OCI-LY1 (cell line): ENCODE measurements around the gene HDAC9.

Experiments used
- H2AFZ ChIP-seq: fragments of 200-600 bp; sonication (generic), shearing (Covaris generic); 2 replicates; pipeline ENCODE4 v1.6.0; 2014; ENCODE audit warnings: antibody characterized with exemption, mild to moderate bottlenecking, low read length
- H3F3A ChIP-seq: fragments of 200-600 bp; sonication (generic), shearing (Covaris generic); 2 replicates; pipeline ENCODE4 v1.6.0; 2014; ENCODE audit warnings: mild to moderate bottlenecking, antibody characterized with exemption, low read length, moderate library complexity; ENCODE audit not compliant: insufficient read depth
- H3K27ac ChIP-seq: fragments of 200-600 bp; sonication (generic); 2 replicates; pipeline ENCODE4 v1.5.1; 2014; ENCODE audit warnings: low read length, mixed run types, mild to moderate bottlenecking, low read depth; ENCODE audit not compliant: poor library complexity, severe bottlenecking
- H3K27me3 ChIP-seq: fragments of 200-600 bp; sonication (generic); 2 replicates; pipeline ENCODE4 v1.6.0; 2014; ENCODE audit warnings: antibody characterized with exemption, mild to moderate bottlenecking, low read length, moderate library complexity; ENCODE audit not compliant: insufficient read depth
- H3K36me3 ChIP-seq: fragments of 200-600 bp; sonication (generic); 2 replicates; pipeline ENCODE4 v1.6.1; 2014; ENCODE audit warnings: mild to moderate bottlenecking, antibody characterized with exemption, low read length, moderate library complexity, mixed read lengths; ENCODE audit not compliant: insufficient read depth
- H3K4me1 ChIP-seq: fragments of 200-600 bp; sonication (generic); 2 replicates; pipeline ENCODE4 v1.5.1; 2014; ENCODE audit warnings: mild to moderate bottlenecking, low read length, moderate library complexity; ENCODE audit not compliant: insufficient read depth, severe bottlenecking
- H3K4me2 ChIP-seq: fragments of 200-600 bp; sonication (generic), shearing (Covaris generic); 2 replicates; pipeline ENCODE4 v1.6.1; 2014; ENCODE audit warnings: low read length
- H3K4me3 ChIP-seq: fragments of 200-600 bp; sonication (generic); 2 replicates; pipeline ENCODE4 v1.5.1; 2014; ENCODE audit warnings: low read length, low read depth, mild to moderate bottlenecking, mixed read lengths; ENCODE audit not compliant: poor library complexity, severe bottlenecking
- H3K79me2 ChIP-seq: fragments of 200-600 bp; shearing (Covaris generic); 2 replicates; pipeline ENCODE4 v1.6.1; 2016; ENCODE audit warnings: mixed run types, low read length, mixed read lengths; ENCODE audit not compliant: insufficient read depth
- H3K9ac ChIP-seq: fragments of 200-600 bp; sonication (generic), shearing (Covaris generic); 2 replicates; pipeline ENCODE4 v1.6.1; 2014; ENCODE audit warnings: mild to moderate bottlenecking, low read length, mixed read lengths
- H3K9me2 ChIP-seq: fragments of 200-600 bp; sonication (generic), shearing (Covaris generic); 2 replicates; pipeline ENCODE4 v1.6.1; 2014; ENCODE audit warnings: low read depth, mild to moderate bottlenecking, low read length, mixed read lengths
- H3K9me3 ChIP-seq: fragments of 200-600 bp; shearing (Covaris generic); 2 replicates; pipeline ENCODE4 v1.6.1; 2014; ENCODE audit warnings: low read length, mixed read lengths
- H4K20me1 ChIP-seq: fragments of 200-600 bp; sonication (generic), shearing (Covaris generic); 2 replicates; pipeline ENCODE4 v1.6.0; 2016; ENCODE audit warnings: mild to moderate bottlenecking, low read length; ENCODE audit not compliant: insufficient read depth
- EZH2 ChIP-seq: fragments of 200-600 bp; sonication (generic), shearing (Covaris generic); IDR thresholded peaks from 2 replicates; pipeline ENCODE4 v1.8.0; 2017; ENCODE audit warnings: borderline replicate concordance, mixed run types, mild to moderate bottlenecking, antibody characterized with exemption, low read length, moderate library complexity, mixed read lengths
- TF ChIP-seq, protein P1 (sequence below): fragments of 200-600 bp; sonication (generic), shearing (Covaris generic); IDR thresholded peaks from 2 replicates; pipeline ENCODE4 v1.5.1; 2017; ENCODE audit warnings: mild to moderate bottlenecking, antibody characterized with exemption, low read length, moderate library complexity, mixed read lengths

HDAC9 gene

DNA sequence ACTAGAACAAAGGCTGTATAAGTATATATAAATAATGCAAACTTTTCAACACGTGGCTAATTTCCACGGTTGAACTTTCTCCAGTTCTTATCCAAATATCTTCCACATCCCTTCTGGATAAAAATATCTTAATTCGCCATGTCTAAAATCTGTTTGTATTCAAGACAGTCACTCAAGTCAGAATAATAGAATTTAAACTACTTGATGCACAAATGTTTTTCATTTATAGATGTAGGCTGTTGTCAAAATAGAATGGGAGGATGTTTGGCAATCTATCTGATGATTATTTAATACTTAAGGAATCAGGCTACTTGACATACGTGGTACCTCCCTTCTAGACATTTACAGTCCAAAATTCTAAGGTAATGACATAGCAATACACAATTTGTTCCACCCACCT lies 417.6 kb downstream of the HDAC9 start:
- H3K9me2 ChIP-seq: no peaks in the 10 kb centered on the region
- H4K20me1 ChIP-seq: no peaks in the 10 kb centered on the region
- no peaks in the 10 kb centered on the region for H3F3A ChIP-seq
- H3K9ac ChIP-seq: no peak overlapping the region
- no peaks in the 10 kb centered on the region for H3K27me3 ChIP-seq
- H3K36me3 ChIP-seq: no peaks in the 10 kb centered on the region
- no peak overlapping the region for H2AFZ ChIP-seq
- H3K4me2 ChIP-seq: no peak overlapping the region
- H3K27ac ChIP-seq: no peak overlapping the region
- H3K4me1 ChIP-seq: no peaks in the 10 kb centered on the region
- H3K9me3 ChIP-seq: no peaks in the 10 kb centered on the region
- no peaks in the 10 kb centered on the region for H3K79me2 ChIP-seq
- no peak overlapping the region for H3K4me3 ChIP-seq
- TF ChIP-seq, protein P1, sequence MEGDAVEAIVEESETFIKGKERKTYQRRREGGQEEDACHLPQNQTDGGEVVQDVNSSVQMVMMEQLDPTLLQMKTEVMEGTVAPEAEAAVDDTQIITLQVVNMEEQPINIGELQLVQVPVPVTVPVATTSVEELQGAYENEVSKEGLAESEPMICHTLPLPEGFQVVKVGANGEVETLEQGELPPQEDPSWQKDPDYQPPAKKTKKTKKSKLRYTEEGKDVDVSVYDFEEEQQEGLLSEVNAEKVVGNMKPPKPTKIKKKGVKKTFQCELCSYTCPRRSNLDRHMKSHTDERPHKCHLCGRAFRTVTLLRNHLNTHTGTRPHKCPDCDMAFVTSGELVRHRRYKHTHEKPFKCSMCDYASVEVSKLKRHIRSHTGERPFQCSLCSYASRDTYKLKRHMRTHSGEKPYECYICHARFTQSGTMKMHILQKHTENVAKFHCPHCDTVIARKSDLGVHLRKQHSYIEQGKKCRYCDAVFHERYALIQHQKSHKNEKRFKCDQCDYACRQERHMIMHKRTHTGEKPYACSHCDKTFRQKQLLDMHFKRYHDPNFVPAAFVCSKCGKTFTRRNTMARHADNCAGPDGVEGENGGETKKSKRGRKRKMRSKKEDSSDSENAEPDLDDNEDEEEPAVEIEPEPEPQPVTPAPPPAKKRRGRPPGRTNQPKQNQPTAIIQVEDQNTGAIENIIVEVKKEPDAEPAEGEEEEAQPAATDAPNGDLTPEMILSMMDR: no peak
- no peak for TF ChIP-seq EZH2

GRCh38 chr7:18916826-18917225 lies 421.3 kb downstream of the HDAC9 start:
- Histone ChIP-seq H3K36me3 (no peaks in the 10 kb centered on the region), H3K9ac (no peak overlapping the region), H2AFZ (no peak overlapping the region), H3K4me2 (no peak overlapping the region), H3K9me3 (no peaks in the 10 kb centered on the region), H3K27me3 (no peaks in the 10 kb centered on the region), H3K79me2 (no peaks in the 10 kb centered on the region), H3F3A (no peaks in the 10 kb centered on the region), H3K27ac (no peak overlapping the region), H3K4me1 (no peaks in the 10 kb centered on the region), H3K9me2 (no peaks in the 10 kb centered on the region), H4K20me1 (no peaks in the 10 kb centered on the region), H3K4me3 (no peak overlapping the region)
- TF ChIP-seq, protein P1: no peak
- TF ChIP-seq EZH2: no peak

DNA sequence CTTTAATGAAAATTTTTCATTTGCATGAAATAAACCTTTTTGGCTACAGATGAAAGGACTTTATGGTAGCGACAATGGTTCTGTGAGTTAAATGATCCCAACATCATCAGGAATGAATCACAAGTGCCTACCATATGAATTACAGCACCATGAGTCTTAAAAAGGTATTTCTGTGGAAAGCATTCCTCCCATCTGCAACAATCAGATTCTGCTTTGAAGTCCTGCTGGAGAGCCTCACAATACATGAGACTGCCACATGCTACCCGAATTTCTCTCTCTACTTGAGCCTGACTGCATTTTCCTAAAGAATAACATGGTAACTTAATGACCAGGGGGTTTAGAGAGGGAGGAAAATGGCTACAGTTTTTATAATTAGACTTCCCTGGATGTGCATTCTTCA lies 431.6 kb downstream of the HDAC9 start:
- no peaks in the 10 kb centered on the region for H3K9me2 ChIP-seq
- H3K9me3 ChIP-seq: no peaks in the 10 kb centered on the region
- no peak overlapping the region for H3K4me3 ChIP-seq
- no peaks in the 10 kb centered on the region for H3K36me3 ChIP-seq
- no peak overlapping the region for H2AFZ ChIP-seq
- no peak overlapping the region for H3K4me2 ChIP-seq
- H3K4me1 ChIP-seq: no peaks in the 10 kb centered on the region
- H3F3A ChIP-seq: no peaks in the 10 kb centered on the region
- H3K27ac ChIP-seq: no peak overlapping the region
- H3K9ac ChIP-seq: no peak overlapping the region
- TF ChIP-seq, protein P1: no peak
- TF ChIP-seq EZH2: no peak
- no peaks in the 10 kb centered on the region for H3K27me3 ChIP-seq
- no peaks in the 10 kb centered on the region for H4K20me1 ChIP-seq
- no peaks in the 10 kb centered on the region for H3K79me2 ChIP-seq
